Measurements from ENCODE around the gene C9orf43.

Gene C9orf43

GRCh38 chr9:113477661-113478060 is 67.1 kb downstream of the C9orf43 start:
- DNase-seq: peak in 2 of 42 donors; percentile 14 to 18
- intact Hi-C loops (cut with DNase I): no loop called here

GRCh38 chr9:113479174-113479621 is 68.7 kb downstream of the C9orf43 start:
- intact Hi-C loops (cut with DNase I): no loop called here
- DNase-seq: peak in 1 of 42 donors; percentile 35

Measured in head of caudate nucleus (tissue), 42 donors.